Activated CD4-positive, alpha-beta T cell treated with anti-CD3 and anti-CD28 coated beads, Interleukin-2, amount 50 U/mL, for 48 hours (primary cell): Measurements from ENCODE around the gene SHISA8.
"Not testable (repeated sequence)": the region's sequence is repeated elsewhere in the genome, so short reads cannot be mapped to it uniquely, and the experiment has no call there.

ENCODE experiments used
- DNase-seq, 2 experiments: peaks; one replicate each; pipeline ENCODE4 v3.0.0-alpha.2; 2020

The SHISA8 gene

GRCh38 chr22:41898645-41899044 is 16.2 kb downstream of the SHISA8 start:
- DNase-seq = no peak

- no peak for DNase-seq
Observed at GRCh38 chr22:41893591-41894375, 21.1 kb downstream of the SHISA8 start.

GRCh38 chr22:41892721-41893120 is 22.2 kb downstream of the SHISA8 start:
- no peak for DNase-seq

DNA sequence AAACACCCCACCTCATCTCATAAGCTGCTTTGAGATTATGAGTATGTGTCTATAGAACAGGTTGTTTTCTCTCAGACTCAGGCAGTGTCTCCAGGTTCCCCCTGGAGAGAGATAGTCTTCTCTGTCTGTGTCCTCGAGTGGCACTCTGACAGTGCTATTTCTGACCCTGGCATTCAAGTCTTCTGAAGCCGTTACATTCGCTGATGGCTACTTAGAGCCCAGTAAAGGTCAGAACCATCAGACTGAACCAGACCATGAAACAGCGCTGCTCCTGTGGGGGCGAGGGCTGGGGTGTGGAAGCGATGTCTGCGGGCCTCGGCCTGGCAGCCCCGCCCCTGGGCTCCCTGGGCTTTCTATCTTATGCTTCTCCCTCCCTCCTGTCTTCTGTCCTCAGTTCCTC is 23.5 kb downstream of the SHISA8 start:
- no peak for DNase-seq

GRCh38 chr22:41888627-41889200 is 26.2 kb downstream of the SHISA8 start:
- no peak for DNase-seq

DNA sequence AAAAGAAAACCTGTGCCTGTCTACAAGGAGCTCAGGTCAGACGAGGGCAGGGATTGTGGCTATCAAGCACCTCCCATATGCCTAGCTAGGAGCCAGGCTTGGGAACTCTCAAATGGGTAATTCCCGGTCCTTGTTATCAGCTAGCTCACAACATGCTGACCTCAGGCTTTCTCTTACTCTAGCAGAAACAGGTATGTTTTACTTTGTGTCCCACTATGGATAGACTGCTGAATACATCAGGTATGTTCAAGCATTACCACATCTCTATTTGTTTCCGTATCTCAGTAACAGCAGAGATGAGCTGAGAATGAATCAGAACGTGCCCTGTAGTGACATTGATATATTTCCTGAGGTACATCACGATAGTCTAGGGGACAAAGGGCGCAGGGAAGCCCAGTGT is 29.4 kb downstream of the SHISA8 start:
- no peak for DNase-seq

DNA sequence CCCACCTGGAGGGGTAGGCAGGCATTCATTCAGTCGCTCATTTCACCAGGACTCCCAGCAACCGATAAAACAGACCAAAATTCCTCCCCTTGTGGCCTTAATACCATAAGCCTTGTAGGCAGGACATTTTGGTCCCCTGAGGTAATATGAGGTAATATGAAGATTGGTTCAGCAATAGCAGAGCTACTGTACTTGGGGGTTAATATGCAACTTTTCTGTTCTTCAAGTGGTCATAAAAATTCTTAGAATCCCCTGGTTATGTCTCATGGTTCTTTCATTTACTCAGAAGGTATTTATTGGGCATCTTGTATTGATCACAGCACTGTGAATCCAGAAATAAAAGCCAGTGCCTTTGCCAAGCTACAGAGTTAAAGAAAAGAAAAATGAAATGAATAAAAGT is 29.8 kb downstream of the SHISA8 start:
- DNase-seq = no peak

DNA sequence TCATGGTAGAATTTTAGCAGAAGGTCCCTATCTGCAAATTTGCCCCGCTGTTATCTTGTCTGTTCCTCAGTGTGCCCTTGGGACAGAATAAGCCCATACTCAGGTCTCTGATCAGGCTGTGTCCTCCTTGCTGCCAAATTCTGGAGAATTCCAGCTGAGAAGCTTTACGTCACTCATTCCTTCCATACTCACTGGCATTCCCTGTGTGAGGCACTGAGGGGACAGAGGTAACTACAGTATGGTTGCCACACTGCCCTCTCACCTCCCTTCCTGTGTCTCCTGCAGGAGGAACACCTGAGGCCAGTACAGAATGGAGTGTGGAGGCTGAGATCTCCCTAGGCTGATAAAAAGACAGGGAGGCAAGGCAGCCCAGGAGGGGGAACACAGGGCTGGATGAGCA is 31.5 kb downstream of the SHISA8 start:
- no peak for DNase-seq

- no peak for DNase-seq
Observed at GRCh38 chr22:41880653-41881052, 34.2 kb downstream of the SHISA8 start.

DNA sequence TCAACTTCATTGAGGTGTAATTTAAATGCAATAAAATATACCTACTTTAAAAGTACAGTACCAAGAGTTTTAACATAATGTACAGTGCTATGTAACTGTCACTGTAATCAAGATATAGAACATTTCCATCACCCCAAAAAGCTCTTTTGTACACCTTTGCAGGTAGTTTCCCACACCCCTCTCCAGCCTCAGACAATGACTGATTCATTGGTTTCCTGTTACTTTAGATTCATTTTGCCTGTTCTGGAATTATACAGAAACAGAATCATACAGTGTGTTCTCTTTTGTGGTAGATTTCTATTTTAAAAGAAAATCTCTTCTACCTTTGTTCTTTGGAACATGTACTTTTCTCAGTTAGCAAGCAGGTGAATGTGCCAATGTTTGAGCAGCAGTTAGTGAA is 38.2 kb downstream of the SHISA8 start:
- DNase-seq = no peak

GRCh38 chr22:41876275-41876674 is 38.6 kb downstream of the SHISA8 start:
- DNase-seq = no peak

DNA sequence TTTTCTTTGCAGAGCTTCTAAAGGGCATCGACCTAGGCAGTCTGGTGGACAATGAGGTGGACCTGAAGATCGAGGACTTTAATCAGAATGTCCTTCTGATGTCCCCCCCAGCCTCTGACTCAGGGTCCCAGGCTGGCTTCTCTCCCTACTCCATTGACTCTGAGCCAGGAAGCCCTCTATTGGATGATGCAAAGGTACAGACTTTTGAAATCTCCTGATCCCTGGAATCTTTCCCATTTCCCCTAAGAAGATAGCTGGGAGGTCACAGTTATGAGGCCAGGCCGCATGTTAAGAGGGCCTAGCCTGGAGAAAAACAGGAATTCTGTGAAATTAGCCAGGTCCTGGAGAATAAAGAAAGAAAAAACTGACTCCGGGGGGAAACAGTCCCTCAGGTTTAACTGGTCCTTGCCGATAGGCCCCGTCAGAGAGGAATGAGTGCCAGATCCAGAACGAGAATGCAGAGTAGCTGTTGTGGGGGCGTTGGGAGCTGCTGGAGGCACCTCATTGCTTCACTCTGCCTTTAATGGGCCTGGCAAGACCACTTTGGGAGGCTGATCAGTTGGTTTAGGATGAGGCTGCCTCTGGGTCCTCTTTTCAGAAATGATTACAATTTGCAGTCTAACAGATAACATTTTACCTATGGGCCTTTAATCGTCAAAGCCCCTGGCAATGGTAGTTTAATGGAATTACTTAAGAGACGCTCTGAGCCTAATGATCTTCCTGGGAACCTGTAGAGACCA is 39.2 kb downstream of the SHISA8 start:
- no peak for DNase-seq

GRCh38 chr22:41874090-41874489 is 40.8 kb downstream of the SHISA8 start:
- no peak for DNase-seq

DNA sequence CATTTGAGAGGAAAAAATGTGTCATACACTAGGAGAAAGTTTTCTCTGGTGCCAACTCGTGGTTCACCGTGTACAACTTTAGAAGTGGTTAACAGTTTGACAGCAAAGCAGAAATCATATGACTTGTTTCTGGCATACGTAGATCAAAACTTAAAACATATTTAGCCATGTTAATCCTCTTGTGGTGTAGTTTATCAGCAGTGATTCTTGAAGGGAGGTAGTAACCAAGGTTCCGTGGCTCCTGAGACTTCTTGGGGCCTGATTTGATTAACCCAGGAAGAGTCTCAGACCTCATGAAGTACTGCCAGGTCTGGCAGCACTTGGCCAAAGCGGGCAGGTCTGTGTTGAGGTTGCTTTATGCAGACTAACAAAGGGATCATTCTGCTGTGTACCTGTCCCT is 41.5 kb downstream of the SHISA8 start:
- peak; percentile 30 to 52 for DNase-seq

DNA sequence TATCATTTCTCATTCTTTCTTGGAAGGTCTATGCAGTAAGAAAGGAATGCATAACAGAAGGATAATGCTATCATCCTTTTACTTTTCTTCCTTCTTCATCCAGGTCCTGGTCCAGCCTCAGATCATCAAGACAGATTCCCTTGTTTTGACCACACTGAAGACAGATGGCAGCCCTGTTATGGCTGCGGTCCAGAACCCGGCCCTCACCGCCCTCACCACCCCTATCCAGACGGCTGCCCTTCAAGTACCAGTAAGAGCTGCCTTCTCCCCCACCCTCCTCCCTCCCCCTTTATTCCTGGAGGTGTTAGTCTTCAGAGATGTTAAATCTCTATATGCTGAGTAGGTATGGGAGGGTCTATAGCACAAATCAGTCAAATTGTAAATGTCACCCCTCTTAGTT is 44.1 kb downstream of the SHISA8 start:
- no peak for DNase-seq

DNA sequence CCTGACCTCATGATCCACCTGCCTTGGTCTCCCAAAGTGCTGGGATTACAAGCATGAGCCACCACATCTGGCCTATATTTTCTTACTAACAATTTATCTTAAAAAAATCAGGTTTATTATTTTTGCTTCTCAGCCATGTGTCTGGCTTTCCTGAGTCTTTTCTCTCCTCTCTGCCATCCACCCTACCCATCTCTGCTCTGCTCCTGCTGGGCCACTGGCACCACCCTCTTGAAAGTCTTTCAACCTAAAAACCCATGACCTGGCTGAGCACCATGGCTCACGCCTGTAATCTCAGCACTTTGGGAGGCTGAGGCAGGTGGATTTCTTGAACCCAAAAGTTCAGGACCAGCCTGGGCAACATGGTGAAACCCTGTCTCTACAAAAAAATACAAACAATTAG is 44.8 kb downstream of the SHISA8 start:
- not testable (repeated sequence) for DNase-seq

GRCh38 chr22:41868556-41868955 is 46.3 kb downstream of the SHISA8 start:
- DNase-seq = no peak

GRCh38 chr22:41863472-41863871 is 51.4 kb downstream of the SHISA8 start:
- no peak for DNase-seq

- DNase-seq = peak; percentile 69 to 76
Observed at GRCh38 chr22:41862530-41863266, 52.2 kb downstream of the SHISA8 start.

DNA sequence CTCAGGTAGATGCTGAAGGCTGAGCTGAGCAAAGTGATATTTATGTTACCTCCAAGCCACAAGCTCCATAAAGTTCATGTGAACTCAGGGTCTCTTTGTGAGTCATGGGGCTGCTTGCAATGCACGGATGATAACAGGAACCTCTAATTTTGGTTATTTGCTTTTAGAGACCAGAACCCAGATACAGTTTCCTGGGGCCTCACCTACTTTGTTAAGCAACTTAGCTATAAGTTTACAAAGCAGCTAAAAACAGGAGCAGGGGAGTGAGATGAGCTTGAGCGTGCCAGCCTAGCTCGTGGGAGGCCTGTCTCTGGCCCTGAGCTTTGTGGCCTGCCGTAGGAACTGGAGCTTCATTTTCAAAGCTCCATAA is 52.7 kb downstream of the SHISA8 start:
- DNase-seq = peak; percentile 60 to 64
